ENCODE data around the gene IDH1.

The IDH1 gene

GRCh38 chr2:208235860-208236259 is 19.0 kb downstream of the IDH1 start:
- no peak overlapping the region for H3K27ac ChIP-seq (ENCODE audit: low read depth, low read length)
- H3K9me2 ChIP-seq (replicated peaks; ENCODE audit: control insufficient read depth, low read length): no peaks in the 10 kb centered on the region
- H3K4me3 ChIP-seq (ENCODE audit: low read length): no peak overlapping the region
- TF ChIP-seq, protein P1, sequence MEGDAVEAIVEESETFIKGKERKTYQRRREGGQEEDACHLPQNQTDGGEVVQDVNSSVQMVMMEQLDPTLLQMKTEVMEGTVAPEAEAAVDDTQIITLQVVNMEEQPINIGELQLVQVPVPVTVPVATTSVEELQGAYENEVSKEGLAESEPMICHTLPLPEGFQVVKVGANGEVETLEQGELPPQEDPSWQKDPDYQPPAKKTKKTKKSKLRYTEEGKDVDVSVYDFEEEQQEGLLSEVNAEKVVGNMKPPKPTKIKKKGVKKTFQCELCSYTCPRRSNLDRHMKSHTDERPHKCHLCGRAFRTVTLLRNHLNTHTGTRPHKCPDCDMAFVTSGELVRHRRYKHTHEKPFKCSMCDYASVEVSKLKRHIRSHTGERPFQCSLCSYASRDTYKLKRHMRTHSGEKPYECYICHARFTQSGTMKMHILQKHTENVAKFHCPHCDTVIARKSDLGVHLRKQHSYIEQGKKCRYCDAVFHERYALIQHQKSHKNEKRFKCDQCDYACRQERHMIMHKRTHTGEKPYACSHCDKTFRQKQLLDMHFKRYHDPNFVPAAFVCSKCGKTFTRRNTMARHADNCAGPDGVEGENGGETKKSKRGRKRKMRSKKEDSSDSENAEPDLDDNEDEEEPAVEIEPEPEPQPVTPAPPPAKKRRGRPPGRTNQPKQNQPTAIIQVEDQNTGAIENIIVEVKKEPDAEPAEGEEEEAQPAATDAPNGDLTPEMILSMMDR (IDR thresholded peaks at IDR 0.05; ENCODE audit: low read depth, low read length, poor library complexity, severe bottlenecking): no peak
- no peak for TF ChIP-seq EZH2phosphoT487 (IDR thresholded peaks at IDR 0.05; ENCODE audit: borderline replicate concordance, low read length)
- H3K27me3 ChIP-seq (ENCODE audit: control insufficient read depth, low read length): no peaks in the 10 kb centered on the region
- H4K20me1 ChIP-seq (ENCODE audit: control insufficient read depth, insufficient read depth, low read depth, low read length): no peaks in the 10 kb centered on the region
- no peaks in the 10 kb centered on the region for H3K79me2 ChIP-seq (ENCODE audit: control insufficient read depth, low read length)
- H3K4me2 ChIP-seq (ENCODE audit: low read length): no peak overlapping the region
- H3F3A ChIP-seq (ENCODE audit: control insufficient read depth, insufficient read depth): no peaks in the 10 kb centered on the region
- H3K4me1 ChIP-seq (ENCODE audit: control insufficient read depth, low read length): no peaks in the 10 kb centered on the region
- peaks cover 38% of the 10 kb centered on the region for H3K36me3 ChIP-seq (ENCODE audit: control insufficient read depth, low read length)
- 0 out of 2 replicates have a peak, but pooled peaks cover 3% of the 10 kb centered on the region for H3K9me3 ChIP-seq (ENCODE audit: control insufficient read depth, insufficient read depth, low read length)

DNA sequence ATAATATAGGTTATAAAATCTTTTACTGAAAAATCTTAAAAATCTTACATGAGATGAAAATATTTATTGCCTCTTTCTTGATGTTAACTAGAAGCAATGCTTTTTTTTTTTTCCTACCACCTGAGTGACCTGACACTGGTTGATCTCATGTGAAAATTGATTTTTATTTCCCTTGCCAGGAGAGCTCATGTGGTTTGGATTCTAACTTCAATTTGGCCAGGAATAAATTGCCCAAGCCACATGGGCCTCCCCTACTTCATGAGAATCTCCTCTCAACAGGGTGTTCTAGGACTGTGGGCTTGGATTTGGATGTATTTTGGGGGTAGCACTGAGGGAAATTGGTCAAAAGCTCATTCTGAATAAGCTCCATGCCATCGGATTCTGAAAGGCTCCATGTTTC is 20.1 kb downstream of the IDH1 start:
- Histone ChIP-seq H4K20me1 (ENCODE audit: control insufficient read depth, insufficient read depth, low read depth, low read length) (no peaks in the 10 kb centered on the region), H3K27me3 (ENCODE audit: control insufficient read depth, low read length) (no peaks in the 10 kb centered on the region), H3K9me3 (ENCODE audit: control insufficient read depth, insufficient read depth, low read length) (0 out of 2 replicates have a peak, but pooled peaks cover 3% of the 10 kb centered on the region), H3K27ac (ENCODE audit: low read depth, low read length) (no peak overlapping the region), H3K9me2 (replicated peaks; ENCODE audit: control insufficient read depth, low read length) (no peaks in the 10 kb centered on the region), H3F3A (ENCODE audit: control insufficient read depth, insufficient read depth) (no peaks in the 10 kb centered on the region), H3K79me2 (ENCODE audit: control insufficient read depth, low read length) (no peaks in the 10 kb centered on the region), H3K4me2 (ENCODE audit: low read length) (no peak overlapping the region), H3K4me1 (ENCODE audit: control insufficient read depth, low read length) (no peaks in the 10 kb centered on the region), H3K4me3 (ENCODE audit: low read length) (no peak overlapping the region), H3K36me3 (ENCODE audit: control insufficient read depth, low read length) (peaks cover 29% of the 10 kb centered on the region)
- TF ChIP-seq, protein P1 (IDR thresholded peaks at IDR 0.05; ENCODE audit: low read depth, low read length, poor library complexity, severe bottlenecking): no peak
- TF ChIP-seq EZH2phosphoT487 (IDR thresholded peaks at IDR 0.05; ENCODE audit: borderline replicate concordance, low read length): no peak

DNA sequence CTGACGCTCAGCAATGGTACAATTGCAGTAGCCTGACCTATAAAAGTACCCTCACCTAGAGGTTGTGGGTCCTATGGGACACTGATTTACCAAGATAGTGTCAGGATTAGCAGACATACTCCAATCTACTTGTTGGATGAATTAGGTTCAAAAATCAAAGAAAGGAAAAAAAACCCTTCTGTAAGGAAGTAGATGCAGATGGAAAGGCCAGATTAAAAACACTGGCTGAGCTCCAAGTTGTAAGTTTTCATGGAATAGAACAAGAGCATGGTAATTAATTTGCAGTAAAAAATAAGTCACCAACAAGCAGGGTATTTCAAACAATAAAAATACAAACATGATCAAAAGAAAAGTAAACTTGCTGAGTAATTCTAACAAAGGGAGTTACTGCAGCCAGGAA is 26.4 kb downstream of the IDH1 start:
- no peaks in the 10 kb centered on the region for H3K36me3 ChIP-seq (ENCODE audit: control insufficient read depth, low read length)
- no peak overlapping the region for H3K4me2 ChIP-seq (ENCODE audit: low read length)
- H3K9me3 ChIP-seq (ENCODE audit: control insufficient read depth, insufficient read depth, low read length): peaks cover 6% of the 10 kb centered on the region; the same call in 1 of the 2 replicates
- H3K27ac ChIP-seq (ENCODE audit: low read depth, low read length): no peak overlapping the region
- H3K79me2 ChIP-seq (ENCODE audit: control insufficient read depth, low read length): no peaks in the 10 kb centered on the region
- no peaks in the 10 kb centered on the region for H4K20me1 ChIP-seq (ENCODE audit: control insufficient read depth, insufficient read depth, low read depth, low read length)
- H3K4me3 ChIP-seq (ENCODE audit: low read length): no peak overlapping the region
- no peaks in the 10 kb centered on the region for H3K27me3 ChIP-seq (ENCODE audit: control insufficient read depth, low read length)
- no peaks in the 10 kb centered on the region for H3F3A ChIP-seq (ENCODE audit: control insufficient read depth, insufficient read depth)
- TF ChIP-seq, protein P1 (IDR thresholded peaks at IDR 0.05; ENCODE audit: low read depth, low read length, poor library complexity, severe bottlenecking): no peak
- no peak for TF ChIP-seq EZH2phosphoT487 (IDR thresholded peaks at IDR 0.05; ENCODE audit: borderline replicate concordance, low read length)
- H3K9me2 ChIP-seq (replicated peaks; ENCODE audit: control insufficient read depth, low read length): no peaks in the 10 kb centered on the region
- H3K4me1 ChIP-seq (ENCODE audit: control insufficient read depth, low read length): no peaks in the 10 kb centered on the region
